Measurements from ENCODE around the gene SEC63. TPM values are rescaled to one million over a fixed set of nuclear protein-coding genes. Genes with fewer than 3 reads are reported as not detected.

The SEC63 gene
- total RNA-seq, 4 donors from 2014 or later: 34.8 to 80.9 (median 41.3) TPM

DNA sequence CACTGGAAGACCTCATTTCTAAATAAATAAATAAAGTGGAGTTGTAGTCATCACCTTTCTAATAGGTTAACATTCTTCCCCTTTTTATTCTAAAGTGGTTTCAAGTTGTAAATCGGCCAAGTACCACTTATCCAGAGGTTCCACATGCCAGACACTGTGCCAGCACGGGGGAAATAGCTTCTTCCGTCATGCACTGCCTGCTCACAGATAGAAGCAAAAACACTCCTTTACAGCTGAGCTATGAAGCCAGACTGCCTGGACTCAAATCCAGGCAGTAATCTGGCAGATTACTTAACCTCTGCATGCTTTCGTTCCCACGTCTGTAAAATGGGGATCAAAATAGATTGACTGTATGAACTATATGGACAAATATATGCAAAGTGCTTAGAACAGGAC, 116.7 kb downstream of the SEC63 start:
- no peaks in the 10 kb centered on the region for H3K9me3 ChIP-seq
- H3K27me3 ChIP-seq: no peaks in the 10 kb centered on the region
- no peak overlapping the region for H3K4me3 ChIP-seq
- no peak for DNase-seq
- no peaks in the 10 kb centered on the region for H3K36me3 ChIP-seq
- H3K4me1 ChIP-seq: no peaks in the 10 kb centered on the region
- no peak overlapping the region for H3K27ac ChIP-seq
- TF ChIP-seq CTCF (IDR thresholded peaks at IDR 0.05) (no peak), POLR2A (IDR thresholded peaks at IDR 0.05) (no peak)

GRCh38 chr6:107840636-107841274, 117.3 kb downstream of the SEC63 start:
- Histone ChIP-seq H3K27ac (no peak overlapping the region), H3K4me1 (no peaks in the 10 kb centered on the region), H3K27me3 (no peaks in the 10 kb centered on the region), H3K36me3 (no peaks in the 10 kb centered on the region), H3K9me3 (no peaks in the 10 kb centered on the region), H3K4me3 (no peak overlapping the region)
- TF ChIP-seq CTCF (IDR thresholded peaks at IDR 0.05): no peak
- no peak for TF ChIP-seq POLR2A (IDR thresholded peaks at IDR 0.05)
- DNase-seq: no peak

GRCh38 chr6:107833136-107833535, 124.9 kb downstream of the SEC63 start:
- no peak for TF ChIP-seq CTCF (IDR thresholded peaks at IDR 0.05)
- peak in 1 of 3 donors; percentile 39 for DNase-seq
- H3K4me1 ChIP-seq: no peaks in the 10 kb centered on the region
- no peak overlapping the region for H3K4me3 ChIP-seq
- H3K27ac ChIP-seq: no peak overlapping the region
- no peaks in the 10 kb centered on the region for H3K27me3 ChIP-seq
- H3K9me3 ChIP-seq: no peaks in the 10 kb centered on the region
- H3K36me3 ChIP-seq: no peaks in the 10 kb centered on the region

DNA sequence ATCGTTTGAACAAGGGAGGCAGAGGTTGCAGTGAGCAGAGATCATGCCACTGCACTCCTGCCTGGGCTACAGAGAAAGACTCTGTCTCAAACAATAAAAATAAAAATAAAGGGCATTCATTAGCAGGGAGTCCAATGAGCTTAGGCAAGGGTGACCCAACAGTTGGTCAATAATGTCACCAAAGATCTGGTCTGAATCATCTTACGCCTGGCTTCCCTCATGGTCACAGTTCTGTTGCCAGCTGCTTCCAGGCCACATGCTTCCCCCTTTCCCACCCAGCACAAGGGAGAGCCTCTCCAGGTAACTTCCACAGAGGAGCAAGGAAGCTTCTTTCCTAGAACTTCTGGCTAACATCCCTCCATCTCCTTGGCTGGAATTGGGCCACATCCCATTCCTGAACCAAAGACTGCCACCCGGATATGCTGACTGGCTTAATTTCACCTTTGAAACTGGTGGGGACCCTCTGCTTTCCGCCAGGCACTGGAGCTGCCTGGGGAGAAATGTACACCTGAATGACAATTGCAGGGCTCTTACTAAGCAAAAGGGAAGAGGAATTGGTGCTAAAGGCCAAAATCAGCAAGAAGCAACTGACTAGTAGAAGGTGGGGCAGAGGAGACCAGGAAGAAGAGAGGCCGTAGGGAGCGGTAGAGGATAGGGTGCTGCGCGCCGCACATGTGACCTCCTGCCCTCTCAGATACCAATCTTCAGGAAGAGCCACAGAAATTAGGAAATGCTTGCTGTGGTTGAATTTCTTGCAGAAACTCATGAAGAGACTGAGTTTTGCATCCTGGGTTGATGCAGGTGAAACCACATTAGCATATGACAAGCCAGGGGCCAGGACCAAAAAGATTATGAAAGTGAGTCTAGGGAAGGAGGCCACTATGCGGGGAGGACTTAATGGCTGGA, 125.6 kb downstream of the SEC63 start:
- H3K4me3 ChIP-seq: no peak overlapping the region
- H3K4me1 ChIP-seq: no peaks in the 10 kb centered on the region
- no peak overlapping the region for H3K27ac ChIP-seq
- no peaks in the 10 kb centered on the region for H3K27me3 ChIP-seq
- no peaks in the 10 kb centered on the region for H3K9me3 ChIP-seq
- peak in 1 of 3 donors; percentile 14 for DNase-seq
- TF ChIP-seq CTCF (IDR thresholded peaks at IDR 0.05) (no peak), POLR2A (IDR thresholded peaks at IDR 0.05) (no peak)
- no peaks in the 10 kb centered on the region for H3K36me3 ChIP-seq

- TF ChIP-seq POLR2A (IDR thresholded peaks at IDR 0.05) (no peak), CTCF (IDR thresholded peaks at IDR 0.05) (no peak)
- no peak overlapping the region for H3K27ac ChIP-seq
These were observed 127.9 kb downstream of the SEC63 start for GRCh38 chr6:107830060-107830459.

More at GRCh38 chr6:107830060-107830459, 127.9 kb downstream of the SEC63 start:
- Histone ChIP-seq H3K27me3 (no peaks in the 10 kb centered on the region), H3K9me3 (no peaks in the 10 kb centered on the region), H3K4me1 (no peaks in the 10 kb centered on the region), H3K36me3 (no peaks in the 10 kb centered on the region), H3K4me3 (no peak overlapping the region)
- DNase-seq: peak in 1 of 3 donors; percentile 14
